Colonic mucosa (tissue), 4 donors: ENCODE data around the gene TEKTIP1. TPM values are rescaled to one million over a fixed set of nuclear protein-coding genes. Genes with fewer than 3 reads are reported as not detected.

ENCODE experiments used
- DNase-seq: peaks from one replicate; pipeline ENCODE4 v3.0.0-alpha.2; 2020
- H3K27ac ChIP-seq: fragments of 200-600 bp; one replicate; pipeline ENCODE4 v1.8.0; 2021
- H3K27me3 ChIP-seq: fragments of 200-600 bp; one replicate; pipeline ENCODE4 v1.8.0; 2021
- H3K36me3 ChIP-seq: fragments of 200-600 bp; one replicate; pipeline ENCODE4 v1.8.0; 2021
- H3K4me1 ChIP-seq: fragments of 200-600 bp; one replicate; pipeline ENCODE4 v1.8.0; 2021; ENCODE audit warnings: mild to moderate bottlenecking
- H3K4me3 ChIP-seq: fragments of 200-600 bp; one replicate; pipeline ENCODE4 v1.8.0; 2021
- H3K9ac ChIP-seq, 2 donors: one replicate each; pipeline ENCODE4 v1.7.0; 2013; ENCODE audit warnings: control low read depth in 2 of 2, low read depth in 2 of 2, low read length in 2 of 2
- H3K9me3 ChIP-seq: fragments of 200-600 bp; one replicate; pipeline ENCODE4 v1.8.0; 2021
- intact Hi-C: fragments of 100-400 bp; cut with DNase I; formaldehyde crosslinking; loops from one replicate; pipeline ENCODE4 v1.14.1; 2022
- total RNA-seq, 2 donors: library from RNA; stranded (reverse); fragmentation: NEBNext Ultra II Directional in 1 of 2; extraction: Animal tissue kit (Norgen Biotek cat#: 25700) in 1 of 2; gene quantifications; one replicate each; pipeline ENCODE4 v1.2.1, GENCODE V29; 2021
- TF ChIP-seq, protein P1 (sequence below): fragments of 200-600 bp; IDR thresholded peaks from one replicate; pipeline ENCODE4 v1.8.0; 2022; ENCODE audit warnings: antibody characterized with exemption, mild to moderate bottlenecking
- donor health status: healthy.
- donor health status: DM: no; HTN: no; CAD: no.
- donor health status: DM: no; HTN: no; CAD: no.

TEKTIP1 gene
- total RNA-seq, 2 donors from 2014 or later, result 1.5 to 4.7 TPM

DNA sequence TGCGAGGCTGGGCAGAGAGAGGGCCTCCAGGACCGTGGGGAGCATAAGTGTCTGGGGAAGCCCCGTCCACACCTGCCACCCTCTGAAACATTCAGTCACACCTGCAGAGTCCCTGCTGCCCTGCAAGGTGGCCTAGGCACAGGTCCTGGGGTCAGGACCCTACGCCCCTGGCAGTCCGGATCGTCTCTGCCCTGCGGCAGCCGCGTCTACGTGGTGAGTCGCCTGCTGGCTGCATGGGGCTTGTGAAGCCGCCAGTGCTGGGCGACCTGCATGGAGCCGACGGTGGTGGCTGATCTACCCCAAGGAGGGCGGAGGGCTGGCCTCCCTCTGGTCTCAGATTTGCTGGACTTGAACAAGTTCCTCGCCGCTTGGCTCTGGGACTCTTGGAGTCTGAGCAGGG lies 19.8 kb upstream of the TEKTIP1 start:
- no peak overlapping the region for H3K27ac ChIP-seq
- peaks cover 5% of the 10 kb centered on the region for H3K4me1 ChIP-seq
- TF ChIP-seq, protein P1, sequence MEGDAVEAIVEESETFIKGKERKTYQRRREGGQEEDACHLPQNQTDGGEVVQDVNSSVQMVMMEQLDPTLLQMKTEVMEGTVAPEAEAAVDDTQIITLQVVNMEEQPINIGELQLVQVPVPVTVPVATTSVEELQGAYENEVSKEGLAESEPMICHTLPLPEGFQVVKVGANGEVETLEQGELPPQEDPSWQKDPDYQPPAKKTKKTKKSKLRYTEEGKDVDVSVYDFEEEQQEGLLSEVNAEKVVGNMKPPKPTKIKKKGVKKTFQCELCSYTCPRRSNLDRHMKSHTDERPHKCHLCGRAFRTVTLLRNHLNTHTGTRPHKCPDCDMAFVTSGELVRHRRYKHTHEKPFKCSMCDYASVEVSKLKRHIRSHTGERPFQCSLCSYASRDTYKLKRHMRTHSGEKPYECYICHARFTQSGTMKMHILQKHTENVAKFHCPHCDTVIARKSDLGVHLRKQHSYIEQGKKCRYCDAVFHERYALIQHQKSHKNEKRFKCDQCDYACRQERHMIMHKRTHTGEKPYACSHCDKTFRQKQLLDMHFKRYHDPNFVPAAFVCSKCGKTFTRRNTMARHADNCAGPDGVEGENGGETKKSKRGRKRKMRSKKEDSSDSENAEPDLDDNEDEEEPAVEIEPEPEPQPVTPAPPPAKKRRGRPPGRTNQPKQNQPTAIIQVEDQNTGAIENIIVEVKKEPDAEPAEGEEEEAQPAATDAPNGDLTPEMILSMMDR, result no peak
- H3K36me3 ChIP-seq, result peaks cover under 1% of the 10 kb centered on the region
- DNase-seq, result no peak
- no peak overlapping the region for H3K9ac ChIP-seq
- H3K27me3 ChIP-seq, result no peaks in the 10 kb centered on the region
- H3K9me3 ChIP-seq, result no peaks in the 10 kb centered on the region
- H3K4me3 ChIP-seq, result no peak overlapping the region
- intact Hi-C loops, result no loop called here

DNA sequence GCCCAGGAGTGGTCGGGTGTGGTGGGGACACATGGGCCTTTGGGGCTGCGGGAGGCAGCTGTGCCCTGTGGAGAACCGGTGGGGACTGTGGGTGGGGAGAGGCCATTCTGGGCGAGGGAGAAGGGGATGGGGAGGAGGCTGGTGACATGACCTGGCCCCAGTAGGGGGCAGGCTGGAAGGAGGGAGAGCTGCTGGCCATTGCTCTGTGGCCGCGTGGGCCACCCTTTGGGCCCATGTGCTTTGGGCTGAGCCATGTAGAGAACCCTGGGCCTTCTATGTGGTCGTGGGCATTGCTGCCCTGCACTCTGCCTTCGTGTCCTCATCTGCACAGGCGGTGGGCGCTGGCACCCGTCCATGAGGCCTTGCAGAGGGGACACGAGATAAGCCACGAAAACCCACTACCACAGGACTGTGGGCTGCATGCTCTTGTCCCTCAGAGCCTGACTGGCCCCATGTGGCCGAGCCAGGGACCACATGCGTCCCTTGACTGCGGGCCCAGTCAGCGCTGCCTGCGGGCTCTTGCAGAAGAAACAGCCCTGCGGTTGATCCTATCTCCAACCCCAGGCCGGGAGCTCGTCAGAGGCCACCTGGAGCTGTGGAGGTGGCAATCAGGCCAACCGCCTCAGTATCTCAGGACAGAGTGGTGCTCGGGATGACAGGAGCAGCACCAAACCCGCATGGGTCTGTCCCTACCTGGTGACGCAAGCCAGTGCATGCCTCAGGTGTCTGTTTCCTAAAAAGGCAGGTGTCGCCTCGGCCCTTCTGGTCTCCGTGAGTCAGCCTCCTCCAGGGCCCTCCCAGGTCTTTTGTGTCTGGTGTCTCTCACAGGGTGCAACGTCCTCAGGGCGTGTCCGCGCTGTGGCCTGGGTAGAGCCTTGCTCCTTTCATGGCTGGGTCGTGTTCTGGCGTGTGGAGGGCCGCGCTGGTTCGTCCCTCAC lies 18.5 kb upstream of the TEKTIP1 start:
- DNase-seq, result no peak
- no peak overlapping the region for H3K9ac ChIP-seq

DNA sequence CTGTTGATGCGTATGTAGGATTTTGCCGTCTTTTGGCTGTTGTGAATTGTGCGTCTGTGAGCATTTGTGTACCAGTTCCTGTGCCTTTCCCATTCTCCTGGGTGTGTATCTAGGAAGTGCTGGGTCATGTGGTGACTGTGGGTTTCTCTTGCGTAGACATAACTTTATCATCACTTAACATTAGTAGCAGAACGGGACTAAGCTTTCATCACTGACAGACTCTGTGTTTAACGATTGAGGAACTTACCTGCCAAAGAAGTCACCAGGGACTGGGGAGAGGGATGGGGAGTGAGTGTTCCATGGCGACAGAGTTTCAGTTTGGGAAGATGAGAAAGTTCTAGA lies 17.9 kb upstream of the TEKTIP1 start:
- H3K27me3 ChIP-seq, result no peaks in the 10 kb centered on the region
- H3K9me3 ChIP-seq, result no peaks in the 10 kb centered on the region
- H3K27ac ChIP-seq, result no peak overlapping the region
- H3K4me1 ChIP-seq, result peaks cover 5% of the 10 kb centered on the region
- no peak overlapping the region for H3K4me3 ChIP-seq
- H3K36me3 ChIP-seq, result peaks cover 9% of the 10 kb centered on the region
- intact Hi-C loops, result no loop called here
- H3K9ac ChIP-seq, result no peak overlapping the region
- DNase-seq, result no peak
- TF ChIP-seq, protein P1, result no peak

More for the DNA sequence above, 18.5 kb upstream of the TEKTIP1 start:
- TF ChIP-seq, protein P1, result no peak
- Histone ChIP-seq H3K27me3 (no peaks in the 10 kb centered on the region), H3K4me3 (no peak overlapping the region), H3K36me3 (peaks cover 9% of the 10 kb centered on the region), H3K4me1 (peaks cover 5% of the 10 kb centered on the region), H3K27ac (no peak overlapping the region), H3K9me3 (no peaks in the 10 kb centered on the region)
- intact Hi-C loops, result no loop called here

DNA sequence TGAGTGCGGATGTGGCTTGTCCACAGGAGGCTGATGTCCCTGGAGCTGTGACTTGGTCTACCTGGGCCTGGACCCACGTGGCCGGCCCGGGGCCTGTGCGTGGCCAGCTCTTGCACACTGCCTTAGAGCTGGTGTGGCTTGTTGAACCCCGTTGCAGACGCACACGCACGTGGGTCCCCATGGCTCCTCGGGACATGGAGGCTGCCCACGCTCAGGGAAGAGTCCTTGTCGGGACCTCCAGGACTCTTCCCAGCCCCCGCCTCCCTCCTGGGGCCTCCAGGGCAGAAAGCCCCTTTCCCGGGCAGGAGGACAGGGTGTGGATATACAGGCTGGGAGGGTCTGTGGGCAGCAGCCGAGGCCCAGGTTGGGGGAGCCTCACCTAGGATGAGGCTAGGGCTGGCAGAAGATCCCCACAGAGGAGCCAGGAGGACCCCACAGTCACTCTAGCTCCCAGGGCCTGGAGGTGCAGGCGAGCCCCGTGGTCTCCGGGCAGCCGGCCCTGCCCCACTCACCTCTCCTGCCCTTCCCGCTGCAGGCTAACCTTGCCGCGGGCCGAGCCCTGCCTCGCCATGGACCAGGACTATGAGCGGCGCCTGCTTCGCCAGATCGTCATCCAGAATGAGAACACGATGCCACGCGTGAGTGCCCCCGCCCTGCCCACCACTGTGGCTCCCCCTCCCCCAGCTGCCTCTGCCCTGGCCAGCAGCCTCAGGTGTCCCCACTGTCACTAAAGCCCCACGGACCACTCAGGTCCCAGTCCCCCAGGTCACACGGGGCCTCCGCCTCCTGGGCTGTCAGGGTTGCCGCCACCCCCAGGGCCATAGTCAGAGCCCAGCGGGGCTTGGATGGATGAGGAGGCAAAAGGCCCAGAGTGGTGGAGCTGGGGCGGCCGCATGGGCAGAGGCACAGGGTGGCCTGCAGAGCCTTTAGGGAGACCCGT lies 16.3 kb upstream of the TEKTIP1 start:
- TF ChIP-seq, protein P1, result no peak
- Histone ChIP-seq H3K27ac (no peak overlapping the region), H3K9me3 (no peaks in the 10 kb centered on the region), H3K27me3 (no peaks in the 10 kb centered on the region), H3K4me3 (no peak overlapping the region), H3K4me1 (no peaks in the 10 kb centered on the region), H3K36me3 (peaks cover 22% of the 10 kb centered on the region), H3K9ac (no peak overlapping the region)
- intact Hi-C loops, result no loop called here
- DNase-seq, result no peak

DNA sequence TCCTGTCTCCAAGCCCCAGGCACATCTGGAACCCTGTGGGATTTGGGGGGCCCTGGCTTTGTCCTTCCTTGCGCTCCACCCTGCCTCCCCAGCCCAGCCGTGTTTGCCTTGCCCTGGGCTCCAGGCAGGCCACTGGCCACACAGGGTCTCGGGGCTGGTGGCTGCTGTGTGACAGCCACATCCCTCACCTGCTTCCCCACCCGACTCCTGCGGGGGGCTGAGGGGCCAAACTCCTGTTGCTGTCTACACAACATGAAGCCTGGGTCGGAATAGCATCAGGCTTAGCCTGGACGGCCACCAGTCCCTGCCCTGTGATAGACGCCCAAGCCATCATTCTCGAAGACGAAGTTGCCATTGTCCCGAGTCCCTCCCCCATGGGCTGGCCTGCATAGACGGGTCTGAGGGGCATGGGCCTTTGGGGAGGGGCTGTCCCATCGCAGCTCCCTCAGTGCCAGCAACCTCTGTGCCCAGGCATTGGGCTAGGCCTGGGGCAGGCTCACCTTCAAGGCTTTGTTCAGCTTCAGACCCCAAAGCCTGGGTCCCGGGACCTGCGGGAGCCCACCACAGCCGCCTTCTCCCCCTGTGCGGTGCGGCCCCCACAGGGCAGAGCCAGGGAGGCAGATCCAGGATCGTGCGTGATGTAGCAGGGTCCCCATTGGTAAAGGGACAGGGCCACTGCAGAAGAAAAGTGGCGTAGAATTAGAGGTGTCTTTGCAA lies 15.5 kb upstream of the TEKTIP1 start:
- H3K9ac ChIP-seq, result no peak overlapping the region
- H3K4me1 ChIP-seq, result no peaks in the 10 kb centered on the region
- DNase-seq, result no peak
- no peaks in the 10 kb centered on the region for H3K9me3 ChIP-seq
- peaks cover 26% of the 10 kb centered on the region for H3K36me3 ChIP-seq
- no peaks in the 10 kb centered on the region for H3K27me3 ChIP-seq
- TF ChIP-seq, protein P1, result no peak
- intact Hi-C loops, result no loop called here
- no peak overlapping the region for H3K4me3 ChIP-seq
- H3K27ac ChIP-seq, result no peak overlapping the region
